A673 (cell line): ENCODE results near the gene TMTC2.

Experiments used
- CTCF ChIP-seq: fragments of 300-800, 200-600 bp; sonication (generic); conservative IDR thresholded peaks from 2 replicates; pipeline ENCODE4 v1.5.1; 2017; ENCODE audit warnings: low read depth, mild to moderate bottlenecking, antibody characterized with exemption, low read length, moderate library complexity, mixed read lengths
- EZH2 ChIP-seq: fragments of 200-600 bp; sonication (generic); IDR thresholded peaks from 2 replicates; pipeline ENCODE4 v1.6.1; 2017; ENCODE audit warnings: borderline replicate concordance, low read depth, mild to moderate bottlenecking, mixed read lengths, antibody characterized with exemption, low read length; ENCODE audit not compliant: poor library complexity, severe bottlenecking

- TF ChIP-seq CTCF (no peak), EZH2 (no peak)
Observed at GRCh38 chr12:82998509-82998908, 311.8 kb downstream of the TMTC2 start.
